H1 (cell line): ENCODE measurements around the gene PPP4R1. TPM values are rescaled to one million over a fixed set of nuclear protein-coding genes. Genes with fewer than 3 reads are reported as not detected.

Experiments used
- CTCF ChIA-PET: fragments of 300-600 bp; sonication (Branson Sonifier 250); formaldehyde crosslinking; loops from one replicate; lab custom pipeline; 2021; ENCODE audit not compliant: partially characterized antibody; lab: Charles Lee
- POLR2A ChIA-PET: fragments of 300-600 bp; sonication (Branson Sonifier 250); formaldehyde crosslinking; loops from one replicate; lab custom pipeline; 2021; ENCODE audit warnings: inconsistent platforms; ENCODE audit not compliant: partially characterized antibody; lab: Charles Lee
- DNase-seq, 2 experiments: peaks; one replicate each; pipeline versions ENCODE4 v3.0.0 to v3.0.0-alpha.2; 2010 to 2022; ENCODE audit warnings: low spot score in 2 of 2, low read depth in 1 of 2, mixed read lengths in 1 of 2
- FAIRE-seq: peaks from 2 replicates; lab custom pipeline; 2011; peaks lifted over from hg19 to GRCh38; lab: Jason Lieb, UNC
- H2AFZ ChIP-seq: 2 replicates; pipeline ENCODE4 v1.8.1; 2012; ENCODE audit warnings: low read length, inconsistent platforms
- H2AK5ac ChIP-seq: 2 replicates; pipeline ENCODE4 v1.6.1; 2013; ENCODE audit warnings: low read depth, low read length
- H2BK120ac ChIP-seq: replicated peaks from 2 replicates; pipeline ENCODE3; 2013; ENCODE audit warnings: low read depth, low read length, inconsistent platforms
- H2BK12ac ChIP-seq: 2 replicates; pipeline ENCODE4 v1.6.1; 2013; ENCODE audit warnings: low read depth, low read length
- H2BK15ac ChIP-seq: 2 replicates; pipeline ENCODE4 v1.6.1; 2013; ENCODE audit warnings: low read length
- H2BK20ac ChIP-seq: 2 replicates; pipeline ENCODE4 v1.6.1; 2013; ENCODE audit warnings: low read length
- H2BK5ac ChIP-seq: 2 replicates; pipeline ENCODE4 v1.6.1; 2013; ENCODE audit warnings: low read depth, low read length
- H3K14ac ChIP-seq: 2 replicates; pipeline ENCODE4 v1.6.1; 2013; ENCODE audit warnings: inconsistent platforms; ENCODE audit not compliant: insufficient read length
- H3K18ac ChIP-seq: 2 replicates; pipeline ENCODE4 v1.6.1; 2013; ENCODE audit warnings: low read length; ENCODE audit errors: extremely low read depth
- H3K23ac ChIP-seq: 2 replicates; pipeline ENCODE4 v1.6.1; 2013; ENCODE audit warnings: inconsistent platforms; ENCODE audit not compliant: insufficient read length
- H3K23me2 ChIP-seq: 2 replicates; pipeline ENCODE4 v1.6.1; 2013; ENCODE audit warnings: low read depth, low read length
- H3K27ac ChIP-seq: 2 replicates; pipeline ENCODE4 v1.6.1; 2011; ENCODE audit warnings: low read depth, low read length, inconsistent platforms
- H3K27me3 ChIP-seq, 4 experiments: replicated peaks in 1 of 4; 1 replicate in 1 of 4; 2 replicates in 3 of 4; pipeline versions ENCODE4 v1.6.1 to v1.8.1; 2011 to 2013; ENCODE audit warnings: low read length in 3 of 4, mild to moderate bottlenecking in 3 of 4, inconsistent platforms in 2 of 4, mixed read lengths in 2 of 4, moderate library complexity in 1 of 4; ENCODE audit not compliant: control insufficient read depth in 3 of 4, insufficient read depth in 3 of 4; ENCODE audit errors: extremely low read depth in 1 of 4
- H3K36me3 ChIP-seq, 4 experiments: 2 replicates each; pipeline versions ENCODE4 v1.6.1 to v1.8.1; 2011 to 2013; ENCODE audit warnings: mild to moderate bottlenecking in 4 of 4, low read length in 3 of 4, moderate library complexity in 2 of 4, control low read depth in 1 of 4, inconsistent platforms in 1 of 4; ENCODE audit not compliant: insufficient read depth in 4 of 4, control insufficient read depth in 2 of 4
- H3K4ac ChIP-seq: replicated peaks from 2 replicates; pipeline ENCODE3; 2013; ENCODE audit warnings: low read length, low read depth, mixed read lengths, inconsistent platforms; ENCODE audit not compliant: insufficient read length
- H3K4me1 ChIP-seq, 4 experiments: replicated peaks in 1 of 4; 1 replicate in 1 of 4; 2 replicates in 3 of 4; pipeline versions ENCODE4 v1.6.1 to v1.8.1; 2011 to 2013; ENCODE audit warnings: low read length in 3 of 4, inconsistent platforms in 2 of 4, mixed read lengths in 1 of 4; ENCODE audit not compliant: insufficient read depth in 4 of 4, control insufficient read depth in 3 of 4
- H3K4me2 ChIP-seq, 2 experiments: 2 replicates each; pipeline versions ENCODE4 v1.6.1 to v1.8.1; 2011 to 2013; ENCODE audit warnings: low read depth in 2 of 2, low read length in 2 of 2, control low read depth in 1 of 2, inconsistent platforms in 1 of 2, mild to moderate bottlenecking in 1 of 2; ENCODE audit not compliant: insufficient read depth in 1 of 2
- H3K4me3 ChIP-seq, 4 experiments: fragments of 200-600, 300-600 bp in 1 of 4; sonication (generic), shearing (Covaris generic), sonication (Bioruptor Twin) in 1 of 4; 2 replicates each; pipeline versions ENCODE4 v1.5.1 to v1.8.1; 2011 to 2016; ENCODE audit warnings: low read length in 4 of 4, low read depth in 3 of 4, control low read depth in 2 of 4, inconsistent platforms in 2 of 4, mild to moderate bottlenecking in 2 of 4, mixed read lengths in 1 of 4, moderate library complexity in 1 of 4; ENCODE audit not compliant: insufficient read depth in 2 of 4; ENCODE audit errors: extremely low read depth in 1 of 4
- H3K56ac ChIP-seq: replicated peaks from 2 replicates; pipeline ENCODE3; 2013; ENCODE audit warnings: low read depth, mild to moderate bottlenecking, mixed read lengths, low read length, inconsistent platforms; ENCODE audit not compliant: insufficient read length
- H3K79me1 ChIP-seq: 2 replicates; pipeline ENCODE4 v1.6.1; 2013; ENCODE audit warnings: low read depth, low read length, control low read depth
- H3K79me2 ChIP-seq, 2 experiments: 2 replicates each; pipeline versions ENCODE4 v1.6.1 to v1.8.1; 2012 to 2013; ENCODE audit warnings: low read length in 2 of 2, mild to moderate bottlenecking in 2 of 2, inconsistent platforms in 1 of 2; ENCODE audit not compliant: insufficient read depth in 2 of 2, control insufficient read depth in 1 of 2
- H3K9ac ChIP-seq, 4 experiments: replicated peaks in 1 of 4; 1 replicate in 1 of 4; 2 replicates in 3 of 4; pipeline versions ENCODE4 v1.6.1 to v1.8.1; 2011 to 2013; ENCODE audit warnings: low read depth in 3 of 4, low read length in 3 of 4, control low read depth in 2 of 4, mild to moderate bottlenecking in 2 of 4, moderate library complexity in 2 of 4, inconsistent platforms in 1 of 4; ENCODE audit errors: extremely low read depth in 1 of 4
- H3K9me3 ChIP-seq, 2 experiments: 2 replicates each; pipeline versions ENCODE4 v1.6.1 to v1.8.1; 2012 to 2013; ENCODE audit warnings: mild to moderate bottlenecking in 2 of 2, moderate library complexity in 2 of 2, control low read depth in 1 of 2, inconsistent platforms in 1 of 2, low read depth in 1 of 2, low read length in 1 of 2, mixed read lengths in 1 of 2; ENCODE audit not compliant: insufficient read depth in 2 of 2
- H4K20me1 ChIP-seq, 2 experiments: replicated peaks in 1 of 2; 2 replicates each; pipeline versions ENCODE3 to v1.8.1; 2011 to 2013; ENCODE audit warnings: inconsistent platforms in 2 of 2, low read length in 2 of 2, mild to moderate bottlenecking in 1 of 2; ENCODE audit not compliant: insufficient read depth in 2 of 2, control insufficient read depth in 1 of 2
- H4K5ac ChIP-seq: 2 replicates; pipeline ENCODE4 v1.6.1; 2013; ENCODE audit warnings: low read length, low read depth, mixed read lengths, inconsistent platforms; ENCODE audit not compliant: insufficient read length
- H4K8ac ChIP-seq: 2 replicates; pipeline ENCODE4 v1.8.0; 2013; ENCODE audit warnings: mild to moderate bottlenecking, moderate library complexity, low read length, inconsistent platforms; ENCODE audit not compliant: insufficient read depth; ENCODE audit errors: extremely low read depth
- H4K91ac ChIP-seq: replicated peaks from 2 replicates; pipeline ENCODE3; 2013; ENCODE audit warnings: low read length, mixed read lengths, inconsistent platforms; ENCODE audit not compliant: insufficient read length
- ASH2L ChIP-seq: fragments of 200-600, 300-600 bp; sonication (generic); IDR thresholded peaks from one replicate; pipeline ENCODE4 v1.7.1; 2017; ENCODE audit warnings: low read length
- HDAC6 ChIP-seq: IDR thresholded peaks from one replicate; pipeline ENCODE4 v1.7.1; 2012; ENCODE audit warnings: low read depth, mild to moderate bottlenecking, inconsistent platforms, low read length, moderate library complexity
- JUND ChIP-seq: IDR thresholded peaks from 2 replicates; pipeline ENCODE4 v1.6.1; 2011; ENCODE audit warnings: mild to moderate bottlenecking, improper control_type of control experiment, low read length
- KDM1A ChIP-seq: fragments of 200-600, 300-600 bp; sonication (generic); IDR thresholded peaks from 2 replicates; pipeline ENCODE4 v1.7.1; 2016; ENCODE audit warnings: mild to moderate bottlenecking, low read length, borderline replicate concordance
- SIN3A ChIP-seq, 2 experiments: IDR thresholded peaks in 1 of 2; conservative IDR thresholded peaks in 1 of 2; 2 replicates each; pipeline ENCODE4 v1.6.1; 2011 to 2012; ENCODE audit warnings: low read length in 2 of 2, improper control_type of control experiment in 1 of 2, low read depth in 1 of 2, mild to moderate bottlenecking in 1 of 2
- SIX5 ChIP-seq: IDR thresholded peaks from 2 replicates; pipeline ENCODE4 v1.6.1; 2011; ENCODE audit warnings: mild to moderate bottlenecking, low read depth, low read length
- WGBS, 2 experiments: shearing (Covaris generic) in 1 of 2; methylation state at CpG; one replicate each; pipeline versions ENCODE4 v1.1.6 to v1.1.7; 2013 to 2015; ENCODE audit warnings: low lambda C conversion rate in 2 of 2, mixed read lengths in 2 of 2, inconsistent platforms in 1 of 2, low coverage in 1 of 2, missing lambda C conversion rate in 1 of 2; ENCODE audit not compliant: insufficient replicate concordance in 2 of 2, insufficient coverage in 1 of 2, insufficient read length in 1 of 2; ENCODE audit errors: extremely low coverage in 1 of 2, missing lambda C conversion rate in 1 of 2; 5-methylcytosine and 5-hydroxymethylcytosine counted together
- polyA plus RNA-seq, 7 experiments: library from polyadenylated mRNA; depleted of rRNA in 3 of 7; stranded (reverse) in 5 of 7; unstranded in 2 of 7; fragments of >200 nt in 5 of 7; fragments of 200-250 nt in 2 of 7; gene quantifications; 1 replicate in 5 of 7; 2 replicates in 1 of 7; 4 replicates in 1 of 7; pipeline versions ENCODE4 v1.2.1 to v1.2.3, GENCODE V29; 2011 to 2013; ENCODE audit warnings: missing spikeins in 2 of 7, mixed read lengths in 2 of 7
- total RNA-seq: library from RNA; stranded (reverse); fragmentation: NEBNext Ultra II Directional; extraction: Animal tissue kit (Norgen Biotek cat#: 25700); gene quantifications from 2 replicates; pipeline ENCODE4 v1.2.1, GENCODE V29; 2021

Gene PPP4R1
- total and polyA plus RNA-seq, 2 of the 8 experiments (the other 6 are each of a cell fraction or from before 2014, with no cell fraction given): 67.4 to 96.1 TPM

DNA sequence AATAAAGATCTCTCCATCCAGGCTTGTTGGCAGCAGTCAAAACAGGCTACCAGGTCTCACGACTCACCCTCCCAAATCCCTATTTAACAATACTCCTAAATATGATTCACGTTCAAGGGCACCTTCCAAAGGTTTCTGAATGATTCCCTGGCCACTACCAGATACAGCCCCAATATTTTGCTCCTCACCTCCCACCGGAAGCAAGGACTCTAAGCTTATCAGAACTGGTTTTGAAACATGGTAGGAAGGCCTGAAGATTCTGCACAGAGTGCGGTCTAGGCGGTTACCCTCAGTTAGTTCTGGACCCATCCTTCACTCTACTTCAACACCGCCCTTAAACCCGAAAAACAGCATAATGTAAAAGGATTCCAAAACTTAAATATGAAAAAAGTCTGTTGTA, 5.2 kb downstream of the PPP4R1 start:
- Histone ChIP-seq H2BK12ac (no peak overlapping the region), H3K4me3 (no peak overlapping the region), H3K56ac (no peak overlapping the region), H4K91ac (no peak overlapping the region), H3K27ac (no peak overlapping the region), H4K8ac (no peak overlapping the region), H3K79me1 (peaks cover 3% of the 10 kb centered on the region; the same call in 1 of the 2 replicates), H2BK120ac (no peak overlapping the region), H4K5ac (no peak overlapping the region), H3K36me3 (peaks cover 0 to 8% (median 4%) of the 10 kb centered on the region in 4 experiments; a peak in 3 of 8 replicates), H3K4me1 (peaks cover 0 to 6% (median 1%) of the 10 kb centered on the region in 4 experiments; a peak in 2 of 7 replicates), H3K79me2 (peaks cover 13 to 92% of the 10 kb centered on the region in 2 experiments), H3K4ac (no peak overlapping the region), H3K23me2 (no peaks in the 10 kb centered on the region; the same call in 1 of the 2 replicates), H3K9me3 (no peaks in the 10 kb centered on the region), H2BK15ac (no peak overlapping the region), H3K14ac (no peak overlapping the region), H3K23ac (no peak overlapping the region), H2AK5ac (no peak overlapping the region), H2BK20ac (no peak overlapping the region), H3K4me2 (no peak overlapping the region), H2AFZ (no peak overlapping the region), H3K18ac (no peak overlapping the region), H3K27me3 (no peaks in the 10 kb centered on the region), H4K20me1 (no peaks in the 10 kb centered on the region), H3K9ac (no peak overlapping the region), H2BK5ac (no peak overlapping the region)
- DNase-seq (no peak), FAIRE-seq (no peak)
- CTCF ChIA-PET: interaction anchor here (0.7 to 1.0 kb wide), 4 partner anchors 9 to 112 kb away, joined by 3 to 4 read pairs (median 3); no protein-coding TSS in a partner anchor
- POLR2A ChIA-PET: interaction anchor here (0.6 to 1.8 kb wide), 5 partner anchors 8 to 14 kb away, joined by 3 to 9 read pairs (median 3); no protein-coding TSS in a partner anchor
- 85% methylated on average over 7 of the region's 7 CpGs; no CpG with 5 or more reads in 1 of the 2 experiments for WGBS, 2 experiments
- TF ChIP-seq SIN3A (conservative IDR thresholded peaks at IDR 0.05 in 1 of 2, IDR thresholded peaks at IDR 0.05 in 1 of 2; ENCODE audit: low read depth in 1 of 2, low read length in 2 of 2) (no peak), JUND (no peak), ASH2L (no peak), SIX5 (no peak), HDAC6 (no peak), KDM1A (no peak)
